ENCODE measurements around the gene TMEM86B.

DNA sequence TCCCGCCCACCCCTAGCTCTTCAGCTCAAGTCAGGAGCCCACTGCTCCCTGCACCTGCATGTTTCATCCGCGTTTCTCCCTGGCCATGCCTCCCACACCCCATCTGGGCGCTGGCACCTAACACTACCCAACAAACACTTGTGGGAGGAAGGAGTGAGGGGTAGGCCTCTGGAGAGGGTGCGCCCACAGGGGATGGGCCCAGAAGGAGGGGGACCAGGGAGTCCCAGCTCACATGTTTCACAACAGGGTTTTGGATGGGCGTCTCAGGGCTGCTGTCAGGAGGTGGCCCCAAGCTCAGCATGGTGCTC is 12.1 kb upstream of the TMEM86B start:
- TF ChIP-seq CTCF (IDR thresholded peaks at IDR 0.05) (no peak), POLR2AphosphoS5 (IDR thresholded peaks at IDR 0.05) (no peak), POLR2A (IDR thresholded peaks at IDR 0.05) (no peak), EP300 (IDR thresholded peaks at IDR 0.05) (no peak)
